Right atrium auricular region (tissue), 2 donors: ENCODE data around the gene APCDD1L. TPM values are rescaled to one million over a fixed set of nuclear protein-coding genes. Genes with fewer than 3 reads are reported as not detected.

Experiments
- DNase-seq: peaks from one replicate; pipeline ENCODE4 v3.0.0-alpha.2; 2019; ENCODE audit warnings: low spot score
- H3K27ac ChIP-seq, 2 donors: fragments of 200-600 bp; sonication (generic); 1 replicate in 1 of 2; 2 replicates in 1 of 2; pipeline ENCODE4 v1.5.1; 2016 to 2019
- H3K27me3 ChIP-seq, 2 donors: fragments of 200-600 bp; sonication (generic); one replicate each; pipeline versions ENCODE4 v1.5.1 to v1.6.0; 2017 to 2019
- H3K36me3 ChIP-seq: fragments of 200-600 bp; sonication (generic); one replicate; pipeline ENCODE4 v1.5.1; 2016
- H3K4me1 ChIP-seq, 2 donors: fragments of 200-600 bp; sonication (generic); one replicate each; pipeline versions ENCODE4 v1.5.1 to v1.6.0; 2017 to 2019
- H3K4me3 ChIP-seq, 2 donors: fragments of 200-600 bp; sonication (generic); 1 replicate in 1 of 2; 2 replicates in 1 of 2; pipeline ENCODE4 v1.5.1; 2017 to 2019; ENCODE audit warnings: mild to moderate bottlenecking in 1 of 2, moderate library complexity in 1 of 2
- H3K9me3 ChIP-seq, 2 donors: fragments of 200-600 bp; sonication (generic); one replicate each; pipeline ENCODE4 v1.5.1; 2019
- CTCF ChIP-seq, 2 donors: fragments of 200-600 bp; sonication (generic); IDR thresholded peaks; one replicate each; pipeline ENCODE4 v1.5.1; 2019; ENCODE audit warnings: antibody characterized with exemption in 2 of 2
- total RNA-seq, 2 donors: library from RNA; depleted of rRNA; stranded (reverse); fragments of >200 nt; gene quantifications; one replicate each; pipeline ENCODE4 v1.1.0, GENCODE V29; 2016

APCDD1L gene
- total RNA-seq, 2 donors from 2014 or later, result 0.89 to 1.5 TPM

- no peak for DNase-seq
- Histone ChIP-seq H3K27me3 (no peaks in the 10 kb centered on the region), H3K27ac (no peak overlapping the region), H3K9me3 (no peaks in the 10 kb centered on the region), H3K4me3 (no peak overlapping the region), H3K36me3 (peaks cover 5% of the 10 kb centered on the region), H3K4me1 (peaks cover 0 to 27% of the 10 kb centered on the region in 2 donors)
- no peak for TF ChIP-seq CTCF (IDR thresholded peaks at IDR 0.05)
These were observed 81.4 kb downstream of the APCDD1L start for GRCh38 chr20:58433759-58434158.

GRCh38 chr20:58433029-58433647, 82.1 kb downstream of the APCDD1L start:
- no peaks in the 10 kb centered on the region for H3K27me3 ChIP-seq
- H3K36me3 ChIP-seq, result peaks cover 5% of the 10 kb centered on the region
- H3K27ac ChIP-seq, result no peak overlapping the region
- no peak overlapping the region for H3K4me3 ChIP-seq
- H3K9me3 ChIP-seq, result no peaks in the 10 kb centered on the region
- no peak for DNase-seq
- no peak for TF ChIP-seq CTCF (IDR thresholded peaks at IDR 0.05)
- peaks cover 0 to 27% of the 10 kb centered on the region in 2 donors for H3K4me1 ChIP-seq

GRCh38 chr20:58432186-58432954, 82.8 kb downstream of the APCDD1L start:
- no peak overlapping the region for H3K4me3 ChIP-seq
- peaks cover 5% of the 10 kb centered on the region for H3K36me3 ChIP-seq
- no peak for DNase-seq
- H3K4me1 ChIP-seq, result peaks cover 0 to 27% of the 10 kb centered on the region in 2 donors
- H3K27ac ChIP-seq, result no peak overlapping the region
- no peak for TF ChIP-seq CTCF (IDR thresholded peaks at IDR 0.05)
- H3K27me3 ChIP-seq, result no peaks in the 10 kb centered on the region
- no peaks in the 10 kb centered on the region for H3K9me3 ChIP-seq

- Histone ChIP-seq H3K4me1 (peaks cover 0 to 27% of the 10 kb centered on the region in 2 donors), H3K27me3 (no peaks in the 10 kb centered on the region), H3K36me3 (peaks cover 5% of the 10 kb centered on the region), H3K9me3 (no peaks in the 10 kb centered on the region), H3K27ac (no peak overlapping the region), H3K4me3 (no peak overlapping the region)
- no peak for DNase-seq
- TF ChIP-seq CTCF (IDR thresholded peaks at IDR 0.05), result no peak
These were observed 84.1 kb downstream of the APCDD1L start for GRCh38 chr20:58431134-58431533.

- Histone ChIP-seq H3K27ac (no peak overlapping the region), H3K27me3 (no peaks in the 10 kb centered on the region), H3K4me1 (peaks cover 0 to 28% of the 10 kb centered on the region in 2 donors), H3K36me3 (peaks cover 5% of the 10 kb centered on the region), H3K9me3 (no peaks in the 10 kb centered on the region), H3K4me3 (no peak overlapping the region)
- no peak for DNase-seq
- no peak for TF ChIP-seq CTCF (IDR thresholded peaks at IDR 0.05)
These were observed 85.9 kb downstream of the APCDD1L start for GRCh38 chr20:58429303-58429702.
